Measurements from ENCODE around the gene FOLH1. TPM values are rescaled to one million over a fixed set of nuclear protein-coding genes. Genes with fewer than 3 reads are reported as not detected.
"Not testable (repeated sequence)": the region's sequence is repeated elsewhere in the genome, so short reads cannot be mapped to it uniquely, and the experiment has no call there.

The FOLH1 gene
- total RNA-seq, 4 donors from 2014 or later, result 0.94 to 11.8 (median 3.2) TPM

DNA sequence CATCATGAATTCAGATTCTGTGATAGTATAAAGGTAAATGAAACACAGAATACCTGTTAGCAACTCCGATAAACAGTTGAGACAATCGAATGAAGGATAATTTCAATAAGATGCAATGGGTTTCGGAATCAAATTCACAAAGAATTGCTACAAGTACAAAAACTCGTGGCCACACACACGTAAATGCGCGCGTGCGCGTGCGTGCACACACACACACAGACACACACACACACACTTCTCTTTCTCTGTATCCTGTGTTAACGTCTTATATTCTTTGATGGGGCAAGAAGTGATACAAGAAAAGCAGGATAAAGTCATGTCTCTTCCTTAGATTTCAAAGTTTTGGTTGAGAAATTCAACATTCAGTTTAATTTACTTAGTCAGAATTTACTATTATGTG lies 57.2 kb downstream of the FOLH1 start:
- no peak for DNase-seq (ENCODE audit: low spot score)
- ATAC-seq (ENCODE audit: low FRiP score), result no peak
- no peak for TF ChIP-seq CTCF (IDR thresholded peaks at IDR 0.05)

- ATAC-seq (ENCODE audit: low FRiP score); DNase-seq (ENCODE audit: low spot score): not testable (repeated sequence)
Measured at GRCh38 chr11:49102356-49102755, 106.0 kb downstream of the FOLH1 start.

Other genes with a start within 250 kb of the FOLH1 start
- gene TRIM51G, start 224.7 kb downstream of the FOLH1 start, total RNA-seq, result not detected
- not detected for gene TRIM49B, start 179.8 kb downstream of the FOLH1 start, total RNA-seq
- not detected for gene TRIM64C, start 149.5 kb downstream of the FOLH1 start, total RNA-seq

Measured in omental fat pad (tissue), 4 donors.